NCI-H2081 (cell line): Measurements from ENCODE around the gene TMEM63C.
A peak's percentile ranks its signal among the peaks of the same experiment; 100 is the strongest.

ENCODE experiments used
- DNase-seq, 2 experiments: peaks; one replicate each; lab custom pipeline; 2025; lab: John Stamatoyannopoulos, UW

TMEM63C gene

DNA sequence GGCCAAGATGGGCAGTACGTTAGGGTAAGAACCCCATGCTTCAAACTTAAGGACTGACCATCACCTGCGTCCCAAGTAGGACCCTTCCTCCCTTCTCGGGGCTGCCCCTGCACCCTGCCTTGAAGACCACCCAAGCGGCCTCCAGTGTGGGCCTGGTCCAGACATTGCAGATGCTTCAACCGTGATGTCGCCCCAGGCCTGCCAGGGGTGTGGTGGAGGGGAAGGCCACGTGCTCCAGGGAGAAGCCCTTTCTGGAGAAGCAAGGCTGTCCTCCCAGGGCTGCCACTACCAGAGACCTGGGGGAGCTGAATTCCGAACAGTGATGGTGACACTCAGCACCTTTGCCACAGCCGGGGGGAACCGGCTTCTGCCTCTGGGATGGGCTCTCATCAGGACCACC is 76.1 kb downstream of the TMEM63C start:
- DNase-seq, result no peak

GRCh38 chr14:77258566-77258965 is 77.0 kb downstream of the TMEM63C start:
- DNase-seq, result no peak

- no peak for DNase-seq
These were observed 77.6 kb downstream of the TMEM63C start for GRCh38 chr14:77259025-77259715.

GRCh38 chr14:77260199-77260598 is 78.6 kb downstream of the TMEM63C start:
- no peak for DNase-seq

- DNase-seq, result no peak
These were observed 79.0 kb downstream of the TMEM63C start for GRCh38 chr14:77260631-77261030.

DNA sequence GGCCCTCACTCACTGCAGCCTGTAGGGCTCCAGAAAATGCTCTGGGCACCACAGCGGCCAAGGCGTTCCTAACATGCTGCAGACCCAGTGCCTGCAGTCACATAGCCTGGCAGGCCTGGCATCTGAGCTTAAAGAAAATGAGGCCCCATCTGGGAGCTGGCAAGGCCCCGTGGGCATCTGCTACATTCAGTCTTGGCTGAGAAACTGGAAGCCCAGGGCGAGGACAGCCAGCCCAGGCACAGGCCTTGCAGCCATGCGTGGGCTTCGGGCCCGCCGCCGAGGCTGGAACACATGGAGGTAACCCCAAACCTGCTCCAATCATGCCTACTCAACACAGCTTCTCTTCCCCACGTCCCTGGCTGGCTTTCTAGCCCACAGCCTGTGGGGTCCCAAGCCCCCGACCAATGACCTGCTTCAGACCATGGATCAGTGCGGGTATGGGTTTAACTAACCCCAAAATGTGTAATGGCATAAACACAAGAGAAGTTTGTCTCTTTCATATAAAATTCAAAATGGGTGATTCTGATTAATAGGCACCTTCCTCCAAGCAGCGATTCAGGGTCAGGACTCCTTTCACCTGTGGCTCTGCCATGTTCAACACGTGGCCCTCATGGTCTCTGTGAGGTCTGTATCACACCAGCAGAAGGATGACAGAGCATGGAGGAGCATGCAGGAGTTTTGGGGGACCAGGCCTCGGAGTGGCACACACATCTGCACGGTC is 83.0 kb downstream of the TMEM63C start:
- no peak for DNase-seq

DNA sequence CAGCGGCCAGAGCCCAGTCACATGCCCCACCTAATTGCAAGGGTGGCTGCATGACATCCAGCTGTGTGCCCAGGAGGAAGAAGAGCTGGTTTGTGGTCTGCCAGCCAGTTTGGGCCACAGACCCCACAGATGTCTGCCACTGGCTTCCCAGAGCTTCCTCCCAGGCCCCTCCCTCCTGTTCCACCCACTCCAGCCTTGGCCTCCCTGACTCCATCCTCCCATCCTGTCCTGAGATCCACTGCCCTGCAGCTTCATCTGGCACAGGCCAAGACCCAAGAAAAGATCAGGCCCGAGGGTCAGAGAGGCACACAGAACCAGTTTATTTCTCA is 83.6 kb downstream of the TMEM63C start:
- no peak for DNase-seq

- DNase-seq, result no peak
These were observed 84.2 kb downstream of the TMEM63C start for GRCh38 chr14:77265561-77266335.

DNA sequence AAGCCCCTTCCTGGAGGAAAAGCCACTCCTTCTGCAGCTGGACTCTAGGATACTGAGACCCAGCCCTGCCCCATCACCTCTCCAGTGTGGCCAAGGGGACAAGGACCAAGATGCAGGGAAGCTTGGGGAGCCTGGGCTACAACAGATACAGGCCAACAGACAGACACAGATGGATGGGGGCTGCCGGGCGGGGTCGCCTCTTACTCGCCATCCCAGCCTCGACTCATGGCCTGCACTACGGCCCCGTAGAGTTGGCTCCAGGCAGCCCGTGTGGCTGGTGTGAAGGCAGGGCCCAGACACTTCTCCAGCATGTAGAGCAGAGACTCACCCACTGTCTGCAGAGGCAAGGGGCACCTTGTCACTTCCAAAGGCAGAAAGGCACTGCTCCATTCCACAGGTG is 84.7 kb downstream of the TMEM63C start:
- no peak for DNase-seq

- no peak for DNase-seq
These were observed 86.5 kb downstream of the TMEM63C start for GRCh38 chr14:77267937-77268699.

DNA sequence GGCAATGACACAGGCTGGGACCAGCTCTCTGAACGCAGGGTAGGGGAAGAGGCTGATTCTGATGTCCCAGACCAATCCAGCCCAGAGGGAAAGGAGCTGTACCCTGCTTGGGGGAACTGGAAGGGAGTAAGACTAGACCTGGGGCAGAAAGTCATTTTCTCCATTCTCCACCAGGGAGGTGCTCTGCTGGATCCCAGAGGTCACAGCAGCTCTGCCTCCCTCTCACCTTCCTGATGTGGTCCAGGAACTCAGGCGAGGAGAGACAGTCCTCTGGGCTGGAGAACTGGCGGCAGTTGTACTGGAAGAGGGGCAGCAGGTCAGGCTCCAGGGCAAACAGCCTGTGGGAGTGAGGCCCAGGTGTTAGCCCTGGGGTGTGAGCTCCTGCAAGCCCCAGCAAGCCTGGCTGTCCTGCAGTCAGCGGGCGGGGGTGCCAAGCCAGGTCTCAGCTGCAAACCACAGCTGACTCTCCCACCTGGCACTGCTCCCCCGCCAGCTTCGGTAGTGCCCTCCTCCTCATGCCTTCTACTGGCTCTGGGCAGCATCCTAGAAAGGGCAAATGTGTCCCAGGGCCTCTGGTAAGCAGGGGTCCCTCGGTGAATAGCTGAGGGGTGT is 87.5 kb downstream of the TMEM63C start:
- peak in 1 of 2 experiments; percentile 27 for DNase-seq

GRCh38 chr14:77270361-77271112 is 88.9 kb downstream of the TMEM63C start:
- DNase-seq, result no peak

DNA sequence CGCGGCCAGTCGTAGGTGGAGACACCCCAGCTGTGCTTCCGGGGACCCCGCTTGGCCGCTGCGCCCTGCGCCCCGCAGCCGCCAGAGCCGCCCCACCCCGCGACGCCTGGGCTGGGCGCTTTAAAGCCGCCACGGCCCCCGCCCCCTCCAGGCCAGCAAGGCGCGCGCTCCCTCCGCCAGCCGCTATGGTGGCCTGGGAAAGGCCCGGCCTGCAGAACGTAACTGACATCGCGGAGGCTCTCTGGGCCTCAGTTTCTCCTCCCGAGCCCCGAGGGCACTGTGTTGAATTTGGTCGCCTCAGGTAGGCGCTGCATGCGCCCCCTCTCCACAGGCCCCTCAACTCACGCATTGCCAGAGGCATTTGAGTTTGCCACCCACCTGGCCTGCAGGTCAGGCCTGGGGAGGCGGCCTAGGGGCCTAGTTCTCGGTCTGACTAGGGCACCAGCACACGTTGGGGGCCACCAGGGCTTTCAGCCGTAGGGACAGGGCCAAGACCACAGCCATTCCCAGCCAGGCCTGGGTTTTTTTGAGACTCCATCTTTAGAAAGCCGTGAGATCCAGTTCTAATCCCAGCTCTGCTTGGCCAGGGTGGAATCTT is 89.6 kb downstream of the TMEM63C start, which contains the start of gene NGB:
Gene NGB, minus strand, starts transcription at position 94 of the 598 bp plus-strand sequence. CDS start 269 bp downstream, outside the sequence.
- DNase-seq, result no peak

- no peak for DNase-seq
These were observed 90.7 kb downstream of the TMEM63C start for GRCh38 chr14:77272261-77272660.

- no peak for DNase-seq
These were observed 92.2 kb downstream of the TMEM63C start for GRCh38 chr14:77273796-77274195.

GRCh38 chr14:77275041-77275580 is 93.5 kb downstream of the TMEM63C start:
- no peak for DNase-seq

- no peak for DNase-seq
These were observed 94.0 kb downstream of the TMEM63C start for GRCh38 chr14:77275601-77276017.

- DNase-seq, result no peak
These were observed 94.8 kb downstream of the TMEM63C start for GRCh38 chr14:77276295-77276935.

DNA sequence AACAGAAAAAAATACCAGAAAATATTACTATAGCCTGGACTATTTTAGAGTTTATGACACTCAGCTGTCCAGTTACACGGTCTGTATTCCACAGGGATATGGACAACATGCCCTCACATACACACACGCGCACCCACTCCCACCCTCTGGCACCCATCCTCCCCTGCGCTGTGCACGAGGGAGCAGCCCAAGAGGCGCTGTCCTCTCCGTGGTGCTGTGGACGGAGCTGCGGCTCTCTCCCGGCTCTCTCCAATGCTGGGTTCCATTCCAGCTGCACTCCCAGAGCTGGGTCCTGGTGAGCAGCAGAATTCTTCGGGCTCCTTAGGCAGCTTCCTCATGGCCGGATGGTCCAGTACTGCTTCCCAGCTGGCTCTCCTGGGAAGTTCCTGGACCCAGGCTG is 95.4 kb downstream of the TMEM63C start:
- DNase-seq, result no peak
